Mammary epithelial cell (primary cell): ENCODE measurements around the gene OTX1.

Experiments
- EZH2 ChIP-seq: IDR thresholded peaks from 2 replicates; pipeline ENCODE4 v1.6.1; 2012; ENCODE audit warnings: low read length, inconsistent platforms, borderline replicate concordance
- TF ChIP-seq, protein P1 (sequence below), 2 donors: IDR thresholded peaks in 1 of 2; conservative IDR thresholded peaks in 1 of 2; 2 replicates each; pipeline ENCODE4 v1.5.1; 2011 to 2012; ENCODE audit warnings: inconsistent platforms in 2 of 2, low read length in 2 of 2, mild to moderate bottlenecking in 2 of 2, control low read depth in 1 of 2, low read depth in 1 of 2; ENCODE audit not compliant: insufficient read depth in 1 of 2; ENCODE audit errors: extremely low read depth in 1 of 2

DNA sequence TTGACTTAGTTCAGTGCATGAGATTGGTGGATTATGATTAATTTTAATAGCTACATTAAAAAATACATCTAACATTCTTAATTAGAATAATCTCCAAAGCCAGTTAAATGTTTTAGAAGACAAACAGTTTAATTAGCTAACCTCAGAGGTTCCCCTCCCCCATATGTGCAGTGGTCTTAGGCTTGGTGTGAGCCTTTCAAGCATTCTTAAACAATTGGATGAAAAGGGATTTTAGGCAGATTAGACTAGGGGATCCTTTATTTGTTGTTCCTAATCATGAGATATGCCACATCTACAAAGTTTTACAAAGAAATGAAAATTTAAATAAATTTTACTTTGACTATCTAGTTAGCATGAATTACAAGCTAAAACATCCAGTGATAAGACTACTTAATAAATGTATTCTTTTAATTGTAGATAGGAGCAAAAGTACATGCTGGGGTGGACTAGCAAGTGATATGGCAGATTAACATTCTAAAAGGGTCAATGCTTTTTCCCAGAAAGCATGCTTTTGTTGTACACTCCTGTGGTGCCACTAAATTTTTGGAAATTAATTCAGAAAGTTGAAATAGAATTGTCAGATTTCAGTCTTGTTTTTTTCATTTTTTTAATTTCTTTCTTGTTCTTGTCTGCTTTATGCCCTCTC lies 42.7 kb upstream of the OTX1 start:
- TF ChIP-seq, protein P1, sequence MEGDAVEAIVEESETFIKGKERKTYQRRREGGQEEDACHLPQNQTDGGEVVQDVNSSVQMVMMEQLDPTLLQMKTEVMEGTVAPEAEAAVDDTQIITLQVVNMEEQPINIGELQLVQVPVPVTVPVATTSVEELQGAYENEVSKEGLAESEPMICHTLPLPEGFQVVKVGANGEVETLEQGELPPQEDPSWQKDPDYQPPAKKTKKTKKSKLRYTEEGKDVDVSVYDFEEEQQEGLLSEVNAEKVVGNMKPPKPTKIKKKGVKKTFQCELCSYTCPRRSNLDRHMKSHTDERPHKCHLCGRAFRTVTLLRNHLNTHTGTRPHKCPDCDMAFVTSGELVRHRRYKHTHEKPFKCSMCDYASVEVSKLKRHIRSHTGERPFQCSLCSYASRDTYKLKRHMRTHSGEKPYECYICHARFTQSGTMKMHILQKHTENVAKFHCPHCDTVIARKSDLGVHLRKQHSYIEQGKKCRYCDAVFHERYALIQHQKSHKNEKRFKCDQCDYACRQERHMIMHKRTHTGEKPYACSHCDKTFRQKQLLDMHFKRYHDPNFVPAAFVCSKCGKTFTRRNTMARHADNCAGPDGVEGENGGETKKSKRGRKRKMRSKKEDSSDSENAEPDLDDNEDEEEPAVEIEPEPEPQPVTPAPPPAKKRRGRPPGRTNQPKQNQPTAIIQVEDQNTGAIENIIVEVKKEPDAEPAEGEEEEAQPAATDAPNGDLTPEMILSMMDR (conservative IDR thresholded peaks at IDR 0.05 in 1 of 2, IDR thresholded peaks at IDR 0.05 in 1 of 2; ENCODE audit: extremely low read depth in 1 of 2, insufficient read depth in 1 of 2, low read depth in 1 of 2, low read length in 2 of 2): no peak
- TF ChIP-seq EZH2: no peak
